DND-41 (cell line): ENCODE results near the gene RBM47.

ENCODE experiments used
- EZH2 ChIP-seq: IDR thresholded peaks from 3 replicates; pipeline ENCODE4 v1.6.1; 2012; ENCODE audit warnings: borderline replicate concordance, low read depth, mild to moderate bottlenecking, moderate library complexity, low read length, inconsistent platforms; ENCODE audit not compliant: severe bottlenecking
- TF ChIP-seq, protein P1 (sequence below): IDR thresholded peaks from 2 replicates; pipeline ENCODE4 v1.5.1; 2012; ENCODE audit warnings: borderline replicate concordance, low read length, moderate library complexity, mild to moderate bottlenecking; ENCODE audit not compliant: poor library complexity, severe bottlenecking; ENCODE audit errors: extremely low read depth

GRCh38 chr4:40648131-40648530, 18.5 kb upstream of the RBM47 start:
- TF ChIP-seq, protein P1, sequence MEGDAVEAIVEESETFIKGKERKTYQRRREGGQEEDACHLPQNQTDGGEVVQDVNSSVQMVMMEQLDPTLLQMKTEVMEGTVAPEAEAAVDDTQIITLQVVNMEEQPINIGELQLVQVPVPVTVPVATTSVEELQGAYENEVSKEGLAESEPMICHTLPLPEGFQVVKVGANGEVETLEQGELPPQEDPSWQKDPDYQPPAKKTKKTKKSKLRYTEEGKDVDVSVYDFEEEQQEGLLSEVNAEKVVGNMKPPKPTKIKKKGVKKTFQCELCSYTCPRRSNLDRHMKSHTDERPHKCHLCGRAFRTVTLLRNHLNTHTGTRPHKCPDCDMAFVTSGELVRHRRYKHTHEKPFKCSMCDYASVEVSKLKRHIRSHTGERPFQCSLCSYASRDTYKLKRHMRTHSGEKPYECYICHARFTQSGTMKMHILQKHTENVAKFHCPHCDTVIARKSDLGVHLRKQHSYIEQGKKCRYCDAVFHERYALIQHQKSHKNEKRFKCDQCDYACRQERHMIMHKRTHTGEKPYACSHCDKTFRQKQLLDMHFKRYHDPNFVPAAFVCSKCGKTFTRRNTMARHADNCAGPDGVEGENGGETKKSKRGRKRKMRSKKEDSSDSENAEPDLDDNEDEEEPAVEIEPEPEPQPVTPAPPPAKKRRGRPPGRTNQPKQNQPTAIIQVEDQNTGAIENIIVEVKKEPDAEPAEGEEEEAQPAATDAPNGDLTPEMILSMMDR: no peak
- no peak for TF ChIP-seq EZH2
